B cell (primary cell): Measurements from ENCODE around the gene DNASE1L2. TPM values are rescaled to one million over a fixed set of nuclear protein-coding genes. Genes with fewer than 3 reads are reported as not detected.

Experiments
- ATAC-seq: fragments of 200-7000 bp; cut with Tn5 transposase; one replicate; pipeline ENCODE4 v1.10.0; 2021; ENCODE audit warnings: low read depth, mild to moderate bottlenecking, moderate number of reproducible peaks, moderate library complexity
- CTCF ChIA-PET: fragments of 350-600 bp; sonication (Branson Sonifier 250); formaldehyde crosslinking; loops from one replicate; lab custom pipeline; 2021; ENCODE audit warnings: antibody characterized with exemption, inconsistent platforms; lab: Charles Lee
- POLR2A ChIA-PET: fragments of 350-600 bp; sonication (Branson Sonifier 250); formaldehyde crosslinking; loops from one replicate; lab custom pipeline; 2021; ENCODE audit warnings: antibody characterized with exemption; lab: Charles Lee
- DNase-seq: peaks from one replicate; pipeline ENCODE4 v3.0.0; 2013
- H2AFZ ChIP-seq: 2 replicates; pipeline ENCODE4 v1.6.1; 2012; ENCODE audit warnings: mild to moderate bottlenecking, low read depth, low read length; ENCODE audit not compliant: insufficient read depth, poor library complexity, severe bottlenecking
- H3K27ac ChIP-seq, 2 donors: 1 replicate in 1 of 2; 2 replicates in 1 of 2; pipeline ENCODE4 v1.5.1; 2012 to 2013; ENCODE audit warnings: low read length in 2 of 2, mild to moderate bottlenecking in 2 of 2, moderate library complexity in 1 of 2
- H3K27me3 ChIP-seq, 4 experiments: fragments of 200-600 bp in 1 of 4; sonication (generic) in 1 of 4; replicated peaks in 1 of 4; 1 replicate in 2 of 4; 2 replicates in 2 of 4; pipeline versions ENCODE4 v1.6.1 to v1.7.0; 2013 to 2016; ENCODE audit warnings: low read length in 3 of 4, mild to moderate bottlenecking in 2 of 4, mixed read lengths in 1 of 4, moderate library complexity in 1 of 4; ENCODE audit not compliant: insufficient read depth in 4 of 4, control insufficient read depth in 3 of 4; ENCODE audit errors: control extremely low read depth in 1 of 4
- H3K36me3 ChIP-seq, 2 experiments: replicated peaks in 1 of 2; 1 replicate in 1 of 2; 2 replicates in 1 of 2; pipeline versions ENCODE4 v1.6.1 to v1.7.1; 2013; ENCODE audit warnings: low read length in 1 of 2; ENCODE audit not compliant: insufficient read depth in 2 of 2, control insufficient read depth in 1 of 2; ENCODE audit errors: control extremely low read depth in 1 of 2, extremely low read depth in 1 of 2
- H3K4me1 ChIP-seq, 2 donors: fragments of 200-600 bp in 1 of 2; sonication (generic) in 1 of 2; 1 replicate in 1 of 2; 2 replicates in 1 of 2; pipeline versions ENCODE4 v1.5.1 to v1.6.1; 2013 to 2017; ENCODE audit warnings: low read length in 2 of 2; ENCODE audit not compliant: control insufficient read depth in 2 of 2, insufficient read depth in 2 of 2
- H3K4me2 ChIP-seq: replicated peaks from 2 replicates; pipeline ENCODE3; 2012; ENCODE audit warnings: mild to moderate bottlenecking, low read depth, low read length; ENCODE audit not compliant: poor library complexity, severe bottlenecking
- H3K4me3 ChIP-seq, 5 experiments: fragments of 200-600 bp in 1 of 5; sonication (generic) in 1 of 5; 1 replicate in 3 of 5; 2 replicates in 2 of 5; pipeline versions ENCODE4 v1.5.1 to v1.7.0; 2011 to 2016; ENCODE audit warnings: low read length in 4 of 5, mild to moderate bottlenecking in 4 of 5, low read depth in 2 of 5, control low read depth in 1 of 5, moderate library complexity in 1 of 5; ENCODE audit not compliant: insufficient read depth in 1 of 5; ENCODE audit errors: control extremely low read depth in 1 of 5, extremely low read depth in 1 of 5
- H3K79me2 ChIP-seq: fragments of 200-600 bp; sonication (generic); one replicate; pipeline ENCODE4 v1.6.0; 2016; ENCODE audit warnings: low read length; ENCODE audit not compliant: control insufficient read depth, insufficient read depth
- H3K9ac ChIP-seq: fragments of 200-600 bp; sonication (generic); 2 replicates; pipeline ENCODE4 v1.6.1; 2017; ENCODE audit warnings: mild to moderate bottlenecking, low read length, moderate library complexity
- H3K9me3 ChIP-seq, 3 donors: one replicate each; pipeline versions ENCODE4 v1.6.1 to v1.7.1; 2013; ENCODE audit warnings: low read length in 2 of 3; ENCODE audit not compliant: control insufficient read depth in 2 of 3, insufficient read depth in 1 of 3; ENCODE audit errors: control extremely low read depth in 1 of 3
- H4K20me1 ChIP-seq: 2 replicates; pipeline ENCODE4 v1.6.0; 2012; ENCODE audit warnings: mild to moderate bottlenecking, low read length; ENCODE audit not compliant: insufficient read depth, control insufficient read depth, poor library complexity, severe bottlenecking
- H3K27ac Mint-ChIP-seq: one replicate; pipeline ENCODE4 v1.8.0; 2021; ENCODE audit warnings: mixed read lengths
- H3K27me3 Mint-ChIP-seq: one replicate; pipeline ENCODE4 v1.8.0; 2021; ENCODE audit warnings: mixed read lengths
- H3K4me1 Mint-ChIP-seq: one replicate; pipeline ENCODE4 v1.8.0; 2021; ENCODE audit warnings: mixed read lengths
- H3K4me3 Mint-ChIP-seq: one replicate; pipeline ENCODE4 v1.8.0; 2021; ENCODE audit warnings: mixed read lengths
- H3K9me3 Mint-ChIP-seq: one replicate; pipeline ENCODE4 v1.8.0; 2022; ENCODE audit warnings: mixed read lengths; ENCODE audit not compliant: insufficient read depth
- CTCF ChIP-seq: fragments of 200-600 bp; IDR thresholded peaks from one replicate; pipeline ENCODE4 v1.8.0; 2022; ENCODE audit warnings: antibody characterized with exemption, mild to moderate bottlenecking
- EZH2 ChIP-seq: IDR thresholded peaks from 2 replicates; pipeline ENCODE4 v1.6.1; 2012; ENCODE audit warnings: borderline replicate concordance, low read depth, mild to moderate bottlenecking, moderate library complexity, low read length; ENCODE audit not compliant: insufficient read depth, poor library complexity, severe bottlenecking
- WGBS: methylation state at CpG from one replicate; pipeline ENCODE4 v1.1.5; 2013; ENCODE audit warnings: missing lambda C conversion rate; ENCODE audit not compliant: insufficient coverage; 5-methylcytosine and 5-hydroxymethylcytosine counted together
- intact Hi-C: fragments of 100-400 bp; cut with micrococcal nuclease; formaldehyde crosslinking; loops from one replicate; pipeline ENCODE4 v1.10.0; 2022
- polyA plus RNA-seq: library from polyadenylated mRNA; depleted of rRNA; stranded (reverse); fragments of >200 nt; gene quantifications from 2 replicates; pipeline ENCODE4 v1.2.3, GENCODE V29; 2012
- total RNA-seq, 2 donors: library from RNA; stranded (reverse); fragments of 120-200 nt in 1 of 2; gene quantifications; 1 replicate in 1 of 2; 2 replicates in 1 of 2; pipeline versions ENCODE4 v1.2.3 to v1.2.4, GENCODE V29; 2013 to 2022

Gene DNASE1L2
- total and polyA plus RNA-seq, 2 donors (not counting 1 experiment from before 2014, with no cell fraction given), result 1.1 to 1.6 TPM

- Histone ChIP-seq H3K27me3 (no peaks in the 10 kb centered on the region), H3K4me3 (no peak overlapping the region), H3K4me1 (no peaks in the 10 kb centered on the region), H3K27ac (no peak overlapping the region), H3K9ac (no peak overlapping the region), H3K36me3 (no peaks in the 10 kb centered on the region), H2AFZ (no peak overlapping the region), H3K9me3 (no peaks in the 10 kb centered on the region), H4K20me1 (no peaks in the 10 kb centered on the region), H3K79me2 (no peaks in the 10 kb centered on the region), H3K4me2 (no peak overlapping the region)
- H3K4me3 Mint-ChIP-seq, result no peak overlapping the region
- TF ChIP-seq CTCF, result no peak
- no peak for TF ChIP-seq EZH2
- DNase-seq, result no peak
- no peak for ATAC-seq
- WGBS, result 92% methylated on average over 34 of the region's 35 CpGs
- H3K27ac Mint-ChIP-seq, result no peak overlapping the region
- ChIA-PET POLR2A (no interaction called here), CTCF (no interaction called here)
- H3K27me3 Mint-ChIP-seq, result no peaks in the 10 kb centered on the region
- no peaks in the 10 kb centered on the region for H3K9me3 Mint-ChIP-seq
- H3K4me1 Mint-ChIP-seq, result no peaks in the 10 kb centered on the region
- intact Hi-C loops, result no loop called here
These were observed 48.7 kb downstream of the DNASE1L2 start for GRCh38 chr16:2284797-2285576.

- Histone ChIP-seq H3K4me3 (no peak overlapping the region), H3K36me3 (no peaks in the 10 kb centered on the region), H3K27ac (no peak overlapping the region), H3K9ac (no peak overlapping the region), H3K79me2 (no peaks in the 10 kb centered on the region), H3K27me3 (no peaks in the 10 kb centered on the region), H3K4me1 (no peaks in the 10 kb centered on the region), H2AFZ (no peak overlapping the region), H3K4me2 (no peak overlapping the region), H4K20me1 (no peaks in the 10 kb centered on the region), H3K9me3 (no peaks in the 10 kb centered on the region)
- DNase-seq (no peak), ATAC-seq (no peak)
- no peaks in the 10 kb centered on the region for H3K4me1 Mint-ChIP-seq
- no peaks in the 10 kb centered on the region for H3K9me3 Mint-ChIP-seq
- no peak overlapping the region for H3K4me3 Mint-ChIP-seq
- ChIA-PET CTCF (interaction anchor here (0.6 kb wide), 1 partner anchor 673 kb away, joined by 4 read pairs; no protein-coding TSS in a partner anchor), POLR2A (no interaction called here)
- intact Hi-C loops, result no loop called here
- 95% methylated on average over 13 of the region's 13 CpGs for WGBS
- no peak overlapping the region for H3K27ac Mint-ChIP-seq
- no peak for TF ChIP-seq CTCF
- TF ChIP-seq EZH2, result no peak
- no peaks in the 10 kb centered on the region for H3K27me3 Mint-ChIP-seq
These were observed 49.5 kb downstream of the DNASE1L2 start for GRCh38 chr16:2285731-2286191.
